Fibroblast of lung (primary cell): Measurements from ENCODE around the gene FBXO33.

Experiments used
- CTCF ChIP-seq, 2 donors: IDR thresholded peaks in 1 of 2; conservative IDR thresholded peaks in 1 of 2; 1 replicate in 1 of 2; 2 replicates in 1 of 2; pipeline ENCODE4 v1.5.1; 2011 to 2012; ENCODE audit warnings: low read length in 2 of 2, control low read depth in 1 of 2, inconsistent platforms in 1 of 2, low read depth in 1 of 2, mild to moderate bottlenecking in 1 of 2
- EZH2 ChIP-seq: IDR thresholded peaks from 2 replicates; pipeline ENCODE4 v1.5.1; 2012; ENCODE audit warnings: low read length, control low read depth, mild to moderate bottlenecking; ENCODE audit errors: missing control alignments

GRCh38 chr14:39459795-39460478 is 27.7 kb upstream of the FBXO33 start:
- no peak for TF ChIP-seq CTCF (conservative IDR thresholded peaks at IDR 0.05 in 1 of 2, IDR thresholded peaks at IDR 0.05 in 1 of 2; ENCODE audit: low read depth in 1 of 2, low read length in 2 of 2)
- TF ChIP-seq EZH2, result no peak
